H1 (cell line): ENCODE measurements around the gene CD244. TPM values are rescaled to one million over a fixed set of nuclear protein-coding genes. Genes with fewer than 3 reads are reported as not detected.

Experiments
- CTCF ChIA-PET: fragments of 300-600 bp; sonication (Branson Sonifier 250); formaldehyde crosslinking; loops from one replicate; lab custom pipeline; 2021; ENCODE audit not compliant: partially characterized antibody; lab: Charles Lee
- POLR2A ChIA-PET: fragments of 300-600 bp; sonication (Branson Sonifier 250); formaldehyde crosslinking; loops from one replicate; lab custom pipeline; 2021; ENCODE audit warnings: inconsistent platforms; ENCODE audit not compliant: partially characterized antibody; lab: Charles Lee
- DNase-seq, 2 experiments: peaks; one replicate each; pipeline versions ENCODE4 v3.0.0 to v3.0.0-alpha.2; 2010 to 2022; ENCODE audit warnings: low spot score in 2 of 2, low read depth in 1 of 2, mixed read lengths in 1 of 2
- FAIRE-seq: peaks from 2 replicates; lab custom pipeline; 2011; peaks lifted over from hg19 to GRCh38; lab: Jason Lieb, UNC
- H2AFZ ChIP-seq: 2 replicates; pipeline ENCODE4 v1.8.1; 2012; ENCODE audit warnings: low read length, inconsistent platforms
- H2AK5ac ChIP-seq: 2 replicates; pipeline ENCODE4 v1.6.1; 2013; ENCODE audit warnings: low read depth, low read length
- H2BK120ac ChIP-seq: replicated peaks from 2 replicates; pipeline ENCODE3; 2013; ENCODE audit warnings: low read depth, low read length, inconsistent platforms
- H2BK12ac ChIP-seq: 2 replicates; pipeline ENCODE4 v1.6.1; 2013; ENCODE audit warnings: low read depth, low read length
- H2BK15ac ChIP-seq: 2 replicates; pipeline ENCODE4 v1.6.1; 2013; ENCODE audit warnings: low read length
- H2BK20ac ChIP-seq: 2 replicates; pipeline ENCODE4 v1.6.1; 2013; ENCODE audit warnings: low read length
- H2BK5ac ChIP-seq: 2 replicates; pipeline ENCODE4 v1.6.1; 2013; ENCODE audit warnings: low read depth, low read length
- H3K14ac ChIP-seq: 2 replicates; pipeline ENCODE4 v1.6.1; 2013; ENCODE audit warnings: inconsistent platforms; ENCODE audit not compliant: insufficient read length
- H3K18ac ChIP-seq: 2 replicates; pipeline ENCODE4 v1.6.1; 2013; ENCODE audit warnings: low read length; ENCODE audit errors: extremely low read depth
- H3K23ac ChIP-seq: 2 replicates; pipeline ENCODE4 v1.6.1; 2013; ENCODE audit warnings: inconsistent platforms; ENCODE audit not compliant: insufficient read length
- H3K23me2 ChIP-seq: 2 replicates; pipeline ENCODE4 v1.6.1; 2013; ENCODE audit warnings: low read depth, low read length
- H3K27ac ChIP-seq: 2 replicates; pipeline ENCODE4 v1.6.1; 2011; ENCODE audit warnings: low read depth, low read length, inconsistent platforms
- H3K27me3 ChIP-seq, 4 experiments: replicated peaks in 1 of 4; 1 replicate in 1 of 4; 2 replicates in 3 of 4; pipeline versions ENCODE4 v1.6.1 to v1.8.1; 2011 to 2013; ENCODE audit warnings: low read length in 3 of 4, mild to moderate bottlenecking in 3 of 4, inconsistent platforms in 2 of 4, mixed read lengths in 2 of 4, moderate library complexity in 1 of 4; ENCODE audit not compliant: control insufficient read depth in 3 of 4, insufficient read depth in 3 of 4; ENCODE audit errors: extremely low read depth in 1 of 4
- H3K36me3 ChIP-seq, 4 experiments: 2 replicates each; pipeline versions ENCODE4 v1.6.1 to v1.8.1; 2011 to 2013; ENCODE audit warnings: mild to moderate bottlenecking in 4 of 4, low read length in 3 of 4, moderate library complexity in 2 of 4, control low read depth in 1 of 4, inconsistent platforms in 1 of 4; ENCODE audit not compliant: insufficient read depth in 4 of 4, control insufficient read depth in 2 of 4
- H3K4ac ChIP-seq: replicated peaks from 2 replicates; pipeline ENCODE3; 2013; ENCODE audit warnings: low read length, low read depth, mixed read lengths, inconsistent platforms; ENCODE audit not compliant: insufficient read length
- H3K4me1 ChIP-seq, 4 experiments: replicated peaks in 1 of 4; 1 replicate in 1 of 4; 2 replicates in 3 of 4; pipeline versions ENCODE4 v1.6.1 to v1.8.1; 2011 to 2013; ENCODE audit warnings: low read length in 3 of 4, inconsistent platforms in 2 of 4, mixed read lengths in 1 of 4; ENCODE audit not compliant: insufficient read depth in 4 of 4, control insufficient read depth in 3 of 4
- H3K4me2 ChIP-seq, 2 experiments: 2 replicates each; pipeline versions ENCODE4 v1.6.1 to v1.8.1; 2011 to 2013; ENCODE audit warnings: low read depth in 2 of 2, low read length in 2 of 2, control low read depth in 1 of 2, inconsistent platforms in 1 of 2, mild to moderate bottlenecking in 1 of 2; ENCODE audit not compliant: insufficient read depth in 1 of 2
- H3K4me3 ChIP-seq, 4 experiments: fragments of 200-600, 300-600 bp in 1 of 4; sonication (generic), shearing (Covaris generic), sonication (Bioruptor Twin) in 1 of 4; 2 replicates each; pipeline versions ENCODE4 v1.5.1 to v1.8.1; 2011 to 2016; ENCODE audit warnings: low read length in 4 of 4, low read depth in 3 of 4, control low read depth in 2 of 4, inconsistent platforms in 2 of 4, mild to moderate bottlenecking in 2 of 4, mixed read lengths in 1 of 4, moderate library complexity in 1 of 4; ENCODE audit not compliant: insufficient read depth in 2 of 4; ENCODE audit errors: extremely low read depth in 1 of 4
- H3K56ac ChIP-seq: replicated peaks from 2 replicates; pipeline ENCODE3; 2013; ENCODE audit warnings: low read depth, mild to moderate bottlenecking, mixed read lengths, low read length, inconsistent platforms; ENCODE audit not compliant: insufficient read length
- H3K79me1 ChIP-seq: 2 replicates; pipeline ENCODE4 v1.6.1; 2013; ENCODE audit warnings: low read depth, low read length, control low read depth
- H3K79me2 ChIP-seq, 2 experiments: 2 replicates each; pipeline versions ENCODE4 v1.6.1 to v1.8.1; 2012 to 2013; ENCODE audit warnings: low read length in 2 of 2, mild to moderate bottlenecking in 2 of 2, inconsistent platforms in 1 of 2; ENCODE audit not compliant: insufficient read depth in 2 of 2, control insufficient read depth in 1 of 2
- H3K9ac ChIP-seq, 4 experiments: replicated peaks in 1 of 4; 1 replicate in 1 of 4; 2 replicates in 3 of 4; pipeline versions ENCODE4 v1.6.1 to v1.8.1; 2011 to 2013; ENCODE audit warnings: low read depth in 3 of 4, low read length in 3 of 4, control low read depth in 2 of 4, mild to moderate bottlenecking in 2 of 4, moderate library complexity in 2 of 4, inconsistent platforms in 1 of 4; ENCODE audit errors: extremely low read depth in 1 of 4
- H3K9me3 ChIP-seq, 2 experiments: 2 replicates each; pipeline versions ENCODE4 v1.6.1 to v1.8.1; 2012 to 2013; ENCODE audit warnings: mild to moderate bottlenecking in 2 of 2, moderate library complexity in 2 of 2, control low read depth in 1 of 2, inconsistent platforms in 1 of 2, low read depth in 1 of 2, low read length in 1 of 2, mixed read lengths in 1 of 2; ENCODE audit not compliant: insufficient read depth in 2 of 2
- H4K20me1 ChIP-seq, 2 experiments: replicated peaks in 1 of 2; 2 replicates each; pipeline versions ENCODE3 to v1.8.1; 2011 to 2013; ENCODE audit warnings: inconsistent platforms in 2 of 2, low read length in 2 of 2, mild to moderate bottlenecking in 1 of 2; ENCODE audit not compliant: insufficient read depth in 2 of 2, control insufficient read depth in 1 of 2
- H4K5ac ChIP-seq: 2 replicates; pipeline ENCODE4 v1.6.1; 2013; ENCODE audit warnings: low read length, low read depth, mixed read lengths, inconsistent platforms; ENCODE audit not compliant: insufficient read length
- H4K8ac ChIP-seq: 2 replicates; pipeline ENCODE4 v1.8.0; 2013; ENCODE audit warnings: mild to moderate bottlenecking, moderate library complexity, low read length, inconsistent platforms; ENCODE audit not compliant: insufficient read depth; ENCODE audit errors: extremely low read depth
- H4K91ac ChIP-seq: replicated peaks from 2 replicates; pipeline ENCODE3; 2013; ENCODE audit warnings: low read length, mixed read lengths, inconsistent platforms; ENCODE audit not compliant: insufficient read length
- CBX8 ChIP-seq: fragments of 300-800, 300-1000 bp; sonication (generic); IDR thresholded peaks from 2 replicates; pipeline ENCODE4 v1.7.1; 2016; ENCODE audit warnings: low read depth, low read length, borderline replicate concordance
- CHD1 ChIP-seq: IDR thresholded peaks from 2 replicates; pipeline ENCODE4 v1.6.1; 2012; ENCODE audit warnings: low read depth, low read length, improper control_type of control experiment
- HDAC2 ChIP-seq, 2 experiments: fragments of 300-600 bp in 1 of 2; sonication (generic) in 1 of 2; IDR thresholded peaks; 2 replicates each; pipeline ENCODE4 v1.6.1; 2011 to 2012; ENCODE audit warnings: low read depth in 2 of 2, low read length in 2 of 2, mild to moderate bottlenecking in 2 of 2, moderate library complexity in 2 of 2, borderline replicate concordance in 1 of 2, inconsistent platforms in 1 of 2
- KDM4A ChIP-seq: IDR thresholded peaks from one replicate; pipeline ENCODE4 v1.7.1; 2012; ENCODE audit warnings: low read depth, mild to moderate bottlenecking, moderate library complexity, low read length, inconsistent platforms; ENCODE audit not compliant: severe bottlenecking
- TAF7 ChIP-seq: optimal IDR thresholded peaks from 2 replicates; pipeline ENCODE3; 2011; ENCODE audit warnings: low read depth, mild to moderate bottlenecking, inconsistent platforms, low read length, moderate library complexity, borderline replicate concordance
- TEAD4 ChIP-seq: IDR thresholded peaks from 2 replicates; pipeline ENCODE4 v1.6.1; 2012; ENCODE audit warnings: low read depth, low read length, inconsistent platforms, mixed read lengths
- WGBS, 2 experiments: shearing (Covaris generic) in 1 of 2; methylation state at CpG; one replicate each; pipeline versions ENCODE4 v1.1.6 to v1.1.7; 2013 to 2015; ENCODE audit warnings: low lambda C conversion rate in 2 of 2, mixed read lengths in 2 of 2, inconsistent platforms in 1 of 2, low coverage in 1 of 2, missing lambda C conversion rate in 1 of 2; ENCODE audit not compliant: insufficient replicate concordance in 2 of 2, insufficient coverage in 1 of 2, insufficient read length in 1 of 2; ENCODE audit errors: extremely low coverage in 1 of 2, missing lambda C conversion rate in 1 of 2; 5-methylcytosine and 5-hydroxymethylcytosine counted together
- polyA plus RNA-seq, 7 experiments: library from polyadenylated mRNA; depleted of rRNA in 3 of 7; stranded (reverse) in 5 of 7; unstranded in 2 of 7; fragments of >200 nt in 5 of 7; fragments of 200-250 nt in 2 of 7; gene quantifications; 1 replicate in 5 of 7; 2 replicates in 1 of 7; 4 replicates in 1 of 7; pipeline versions ENCODE4 v1.2.1 to v1.2.3, GENCODE V29; 2011 to 2013; ENCODE audit warnings: missing spikeins in 2 of 7, mixed read lengths in 2 of 7
- total RNA-seq: library from RNA; stranded (reverse); fragmentation: NEBNext Ultra II Directional; extraction: Animal tissue kit (Norgen Biotek cat#: 25700); gene quantifications from 2 replicates; pipeline ENCODE4 v1.2.1, GENCODE V29; 2021

The CD244 gene
- total and polyA plus RNA-seq, 2 of the 8 experiments (the other 6 are each of a cell fraction or from before 2014, with no cell fraction given), result not detected

DNA sequence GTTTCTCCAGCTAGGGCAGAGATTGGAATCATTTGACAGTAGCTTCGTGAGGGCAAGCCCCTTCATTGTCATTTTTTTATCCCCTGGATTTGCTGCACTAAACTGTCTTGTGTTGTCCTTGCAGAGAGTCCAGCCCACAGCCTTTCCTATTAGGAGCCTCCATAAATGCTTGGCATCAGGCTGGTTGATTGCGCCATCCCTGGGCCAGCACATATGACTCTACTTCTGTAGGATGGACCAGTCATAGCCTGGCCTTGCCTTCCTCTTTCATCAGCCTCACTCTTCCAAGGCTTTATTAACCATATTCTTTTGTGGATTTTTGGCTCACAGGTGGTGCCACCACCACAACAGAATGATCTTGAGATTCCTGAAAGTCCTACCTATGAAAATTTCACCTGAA lies 35.3 kb downstream of the CD244 start:
- H4K20me1 ChIP-seq, result no peaks in the 10 kb centered on the region
- no peak overlapping the region for H2BK15ac ChIP-seq
- H3K23ac ChIP-seq, result no peak overlapping the region
- H3K18ac ChIP-seq, result no peak overlapping the region
- 82% methylated on average over 2 of the region's 2 CpGs; no CpG with 5 or more reads in 1 of the 2 experiments for WGBS, 2 experiments
- no peaks in the 10 kb centered on the region for H3K23me2 ChIP-seq
- H3K4me3 ChIP-seq, result no peak overlapping the region
- no peak for TF ChIP-seq CBX8
- TF ChIP-seq KDM4A, result no peak
- TF ChIP-seq TEAD4, result no peak
- no peak for TF ChIP-seq CHD1
- TF ChIP-seq TAF7, result no peak
- TF ChIP-seq HDAC2 (IDR thresholded peaks at IDR 0.05; ENCODE audit: borderline replicate concordance in 1 of 2, low read depth in 2 of 2, low read length in 2 of 2), result no peak
- TF ChIP-seq, all 59 proteins: peak for 0
- no peak for FAIRE-seq
- no peaks in the 10 kb centered on the region for H3K9me3 ChIP-seq
- H3K36me3 ChIP-seq, result no peaks in the 10 kb centered on the region
- CTCF ChIA-PET, result interaction anchor here (0.8 to 2.7 kb wide), 9 partner anchors 9 to 148 kb away, joined by 3 to 18 read pairs (median 4); no protein-coding TSS in a partner anchor
- H2AK5ac ChIP-seq, result no peak overlapping the region
- no peak overlapping the region for H4K91ac ChIP-seq
- H3K56ac ChIP-seq, result no peak overlapping the region
- no peak for DNase-seq
- no peaks in the 10 kb centered on the region for H3K4me1 ChIP-seq
- no peaks in the 10 kb centered on the region for H3K27me3 ChIP-seq
- H4K8ac ChIP-seq, result no peak overlapping the region
- no peak overlapping the region for H3K27ac ChIP-seq
- H2BK5ac ChIP-seq, result no peak overlapping the region
- no peak overlapping the region for H2BK12ac ChIP-seq
- H3K79me2 ChIP-seq, result no peaks in the 10 kb centered on the region
- no peak overlapping the region for H2AFZ ChIP-seq
- no peaks in the 10 kb centered on the region for H3K79me1 ChIP-seq
- POLR2A ChIA-PET, result no interaction called here
- no peak overlapping the region for H3K4me2 ChIP-seq
- H2BK20ac ChIP-seq, result no peak overlapping the region
- H3K9ac ChIP-seq, result no peak overlapping the region
- no peak overlapping the region for H3K4ac ChIP-seq
- no peak overlapping the region for H2BK120ac ChIP-seq
- H4K5ac ChIP-seq, result no peak overlapping the region
- no peak overlapping the region for H3K14ac ChIP-seq
